K562 (cell line): ENCODE measurements around the gene HS6ST1. TPM values are rescaled to one million over a fixed set of nuclear protein-coding genes. Genes with fewer than 3 reads are reported as not detected.

Experiments used
- ATAC-seq: fragments of 200-7000 bp; cut with Tn5 transposase; 3 replicates; pipeline ENCODE4 v1.9.1; 2020; ENCODE audit warnings: moderate library complexity
- BruUV-seq: library from RNA; stranded (reverse); fragments of 400-500 nt; replicated peaks from 2 replicates; lab custom pipeline; 2021; lab: Mats Ljungman, UMichigan
- CTCF ChIA-PET: fragments of 300-600 bp; formaldehyde crosslinking; extraction: SDS; loops from one replicate; lab custom pipeline; 2021; ENCODE audit warnings: low intra/inter-chr PET ratio; lab: Yijun Ruan, JAX
- POLR2A ChIA-PET: fragments of 300-600, 350-650 bp; sonication (Branson Sonifier 250); formaldehyde crosslinking; extraction: SDS; loops from one replicate; lab custom pipeline; 2021; ENCODE audit warnings: antibody characterized with exemption, inconsistent platforms; lab: Yijun Ruan, JAX
- DNase-seq, 4 experiments: peaks; one replicate each; pipeline versions ENCODE4 v3.0.0 to v3.0.0-alpha.2; 2011 to 2018; ENCODE audit warnings: low spot score in 3 of 4, mixed read lengths in 3 of 4; ENCODE audit errors: extremely low read depth in 1 of 4
- FAIRE-seq: peaks from 2 replicates; lab custom pipeline; 2011; peaks lifted over from hg19 to GRCh38; lab: Jason Lieb, UNC
- H2AFZ ChIP-seq: 2 replicates; pipeline ENCODE4 v1.6.0; 2011; ENCODE audit warnings: low read depth, low read length, control low read depth, inconsistent platforms
- H3K27ac ChIP-seq: fragments of 200-600 bp; 3 replicates; pipeline ENCODE4 v1.8.0; 2011; ENCODE audit warnings: low read depth, mild to moderate bottlenecking, control low read depth, inconsistent platforms, low read length, moderate library complexity, mixed read lengths; ENCODE audit errors: extremely low read depth
- H3K27me3 ChIP-seq, 2 experiments: fragments of 300-600 bp in 1 of 2; 2 replicates in 1 of 2; 3 replicates in 1 of 2; pipeline versions ENCODE4 v1.6.0 to v1.8.0; 2011; ENCODE audit warnings: inconsistent platforms in 2 of 2, low read length in 2 of 2, mild to moderate bottlenecking in 1 of 2, mixed read lengths in 1 of 2, moderate library complexity in 1 of 2; ENCODE audit not compliant: control insufficient read depth in 2 of 2, insufficient read depth in 2 of 2
- H3K36me3 ChIP-seq: fragments of 300-600 bp; 3 replicates; pipeline ENCODE4 v1.8.0; 2011; ENCODE audit warnings: mild to moderate bottlenecking, low read length, inconsistent platforms; ENCODE audit not compliant: control insufficient read depth, insufficient read depth
- H3K4me1 ChIP-seq, 2 experiments: fragments of 200-600 bp in 1 of 2; replicated peaks in 1 of 2; 2 replicates in 1 of 2; 3 replicates in 1 of 2; pipeline versions ENCODE4 v1.5.1 to v1.8.0; 2011; ENCODE audit warnings: inconsistent platforms in 2 of 2, low read length in 2 of 2, mild to moderate bottlenecking in 1 of 2, mixed read lengths in 1 of 2, moderate library complexity in 1 of 2; ENCODE audit not compliant: control insufficient read depth in 2 of 2, insufficient read depth in 2 of 2
- H3K4me2 ChIP-seq: 2 replicates; pipeline ENCODE4 v1.6.1; 2011; ENCODE audit warnings: low read length, control low read depth, inconsistent platforms, mixed read lengths; ENCODE audit not compliant: insufficient read depth
- H3K4me3 ChIP-seq: fragments of 200-600 bp; sonication (generic), shearing (Covaris generic); 2 replicates; pipeline ENCODE4 v1.5.1; 2016; ENCODE audit warnings: control low read depth, inconsistent platforms
- H3K79me2 ChIP-seq: fragments of 200-600 bp; 3 replicates; pipeline ENCODE4 v1.8.0; 2011; ENCODE audit warnings: low read length, inconsistent platforms; ENCODE audit not compliant: control insufficient read depth, insufficient read depth
- H3K9ac ChIP-seq, 2 experiments: 2 replicates each; pipeline versions ENCODE4 v1.6.0 to v1.6.1; 2011; ENCODE audit warnings: low read depth in 2 of 2, low read length in 2 of 2, control low read depth in 1 of 2, inconsistent platforms in 1 of 2, mild to moderate bottlenecking in 1 of 2, mixed read lengths in 1 of 2; ENCODE audit not compliant: insufficient read depth in 1 of 2
- H3K9me1 ChIP-seq: one replicate; pipeline ENCODE4 v1.6.0; 2011; ENCODE audit warnings: inconsistent platforms, mild to moderate bottlenecking, low read length, moderate library complexity; ENCODE audit not compliant: control insufficient read depth, insufficient read depth
- H3K9me3 ChIP-seq: replicated peaks from 2 replicates; pipeline ENCODE4 v1.5.1; 2011; ENCODE audit warnings: low read depth, low read length, inconsistent platforms; ENCODE audit not compliant: control insufficient read depth, insufficient read depth
- H4K20me1 ChIP-seq: replicated peaks from 2 replicates; pipeline ENCODE4 v1.6.1; 2011; ENCODE audit warnings: low read length, inconsistent platforms, mixed read lengths; ENCODE audit not compliant: control insufficient read depth, insufficient read depth
- ETS2 ChIP-seq: IDR thresholded peaks from 2 replicates; pipeline ENCODE4 v1.6.1; 2016; ENCODE audit warnings: borderline replicate concordance, missing genetic modification characterization, mild to moderate bottlenecking, moderate library complexity, missing compliant biosample characterization; ENCODE audit not compliant: poor library complexity, severe bottlenecking
- FOXJ3 ChIP-seq: sonication (generic); formaldehyde crosslinking; IDR thresholded peaks from 2 replicates; pipeline ENCODE4 v1.4.0; 2020; ENCODE audit warnings: mild to moderate bottlenecking, missing genetic modification reagents
- FOXK1 ChIP-seq: sonication (generic); formaldehyde crosslinking; IDR thresholded peaks from 2 replicates; pipeline ENCODE4 v1.8.0; 2022; ENCODE audit warnings: missing genetic modification reagents, mild to moderate bottlenecking, borderline replicate concordance
- JUN ChIP-seq, 2 experiments: sonication (generic) in 1 of 2; formaldehyde crosslinking in 1 of 2; IDR thresholded peaks; 2 replicates each; pipeline versions ENCODE4 v1.6.1 to v1.8.0; 2012 to 2022; ENCODE audit warnings: borderline replicate concordance in 2 of 2, mild to moderate bottlenecking in 2 of 2, improper control_type of control experiment in 1 of 2, low read depth in 1 of 2, low read length in 1 of 2, missing genetic modification reagents in 1 of 2
- POLR2B ChIP-seq: fragments of 450-650 bp; IDR thresholded peaks from 2 replicates; pipeline ENCODE4 v1.6.1; 2018; ENCODE audit warnings: low read depth; ENCODE audit not compliant: partially characterized antibody
- POLR2G ChIP-seq: fragments of 200-400 bp; formaldehyde crosslinking; IDR thresholded peaks from 2 replicates; pipeline ENCODE4 v1.6.1; 2017; ENCODE audit warnings: low read depth, mild to moderate bottlenecking, antibody characterized with exemption, low read length, moderate library complexity
- PTRF ChIP-seq: fragments of 450-650 bp; IDR thresholded peaks from 2 replicates; pipeline ENCODE4 v1.6.1; 2016; ENCODE audit warnings: mild to moderate bottlenecking, missing genetic modification characterization, missing compliant biosample characterization
- RBM22 ChIP-seq: fragments of 200-400 bp; formaldehyde crosslinking; IDR thresholded peaks from 2 replicates; pipeline ENCODE4 v1.6.1; 2018; ENCODE audit warnings: low read length, low read depth; ENCODE audit not compliant: poor library complexity, severe bottlenecking
- SPI1 ChIP-seq: IDR thresholded peaks from 2 replicates; pipeline ENCODE4 v1.6.1; 2011; ENCODE audit warnings: low read depth, low read length, control low read depth, borderline replicate concordance
- TARDBP ChIP-seq: fragments of 450-650 bp; IDR thresholded peaks from 2 replicates; pipeline ENCODE4 v1.6.1; 2016
- TBP ChIP-seq: optimal IDR thresholded peaks from 2 replicates; pipeline ENCODE3; 2011; ENCODE audit warnings: low read depth, low read length, improper control_type of control experiment
- TEAD1 ChIP-seq, 2 experiments: fragments of 450-650 bp in 1 of 2; sonication (generic) in 1 of 2; formaldehyde crosslinking; IDR thresholded peaks; 2 replicates each; pipeline versions ENCODE4 v1.4.0 to v1.8.0; 2020 to 2022; ENCODE audit warnings: mild to moderate bottlenecking in 2 of 2, missing genetic modification reagents in 1 of 2
- TSC22D4 ChIP-seq: fragments of 450-650 bp; IDR thresholded peaks from 2 replicates; pipeline ENCODE4 v1.6.1; 2016; ENCODE audit warnings: missing genetic modification characterization, missing biosample characterization, control low read depth
- YY1 ChIP-seq, 3 experiments: IDR thresholded peaks; 2 replicates each; pipeline ENCODE4 v1.6.1; 2011; ENCODE audit warnings: low read length in 2 of 3, mild to moderate bottlenecking in 2 of 3, moderate library complexity in 2 of 3, borderline replicate concordance in 1 of 3, control low read depth in 1 of 3, low read depth in 1 of 3; ENCODE audit not compliant: insufficient read depth in 3 of 3, insufficient replicate concordance in 2 of 3, control insufficient read depth in 1 of 3, insufficient read length in 1 of 3; ENCODE audit errors: extremely low read depth in 1 of 3
- ZNF146 ChIP-seq: IDR thresholded peaks from one replicate; pipeline ENCODE4 v1.6.1; 2018; ENCODE audit warnings: missing compliant biosample characterization; ENCODE audit not compliant: unreplicated experiment
- ZNF778 ChIP-seq: fragments of 450-650 bp; formaldehyde crosslinking; IDR thresholded peaks from 2 replicates; pipeline ENCODE4 v1.4.0; 2020; ENCODE audit warnings: mild to moderate bottlenecking, moderate library complexity
- WGBS: fragments of 100-300 bp; shearing (Covaris generic); methylation state at CpG from one replicate; pipeline ENCODE4 v1.1.6; 2016; ENCODE audit warnings: low coverage, mixed read lengths; ENCODE audit not compliant: insufficient coverage; ENCODE audit errors: missing lambda C conversion rate; 5-methylcytosine and 5-hydroxymethylcytosine counted together
- in situ Hi-C: fragments of 300-500 bp; cut with MboI; formaldehyde crosslinking; loops from 4 replicates; pipeline ENCODE4 v1.15.0; 2018; ENCODE audit warnings: inconsistent platforms, mixed read lengths
- intact Hi-C: fragments of 100-400 bp; cut with micrococcal nuclease; formaldehyde crosslinking; loops from 2 replicates; pipeline ENCODE4 v1.14.2; 2022
- polyA plus RNA-seq, 8 experiments: library from polyadenylated mRNA; depleted of rRNA in 4 of 8; stranded (reverse) in 5 of 8; unstranded in 3 of 8; fragments of >200 nt; fragmentation: Nextera tagmentation in 2 of 8; fragmentation: Illumina TruSeq in 1 of 8; extraction: Ambion mirVana in 2 of 8; extraction: Trizol in 1 of 8; gene quantifications; 2 replicates each; pipeline versions ENCODE4 v1.2.1 to v1.2.3, GENCODE V29; 2011 to 2014; ENCODE audit warnings: inconsistent platforms in 1 of 8, missing spikeins in 1 of 8
- total RNA-seq, 7 experiments: library from RNA; depleted of rRNA in 6 of 7; stranded (reverse); fragments of >200 nt in 6 of 7; fragmentation: Illumina TruSeq in 2 of 7; extraction: Trizol in 2 of 7; gene quantifications; 2 replicates each; pipeline versions ENCODE4 v1.2.1 to v1.2.3, GENCODE V29; 2011 to 2021; ENCODE audit warnings: low replicate concordance in 1 of 7
- TF ChIP-seq, protein P1 (sequence below): fragments of 450-650 bp; IDR thresholded peaks from 2 replicates; pipeline ENCODE4 v1.6.1; 2016; ENCODE audit warnings: antibody characterized with exemption
- TF ChIP-seq, protein P2 (sequence below): IDR thresholded peaks from 2 replicates; pipeline ENCODE4 v1.6.1; 2011; ENCODE audit not compliant: insufficient read length; ENCODE audit errors: extremely low read depth

HS6ST1 gene
- total and polyA plus RNA-seq, 9 of the 15 experiments (the other 6 are each of a cell fraction or from before 2014, with no cell fraction given): 0.06 to 7.4 (median 3.8) TPM

GRCh38 chr2:128303911-128304310 lies 14.8 kb downstream of the HS6ST1 start:
- H3K4me1 ChIP-seq: peaks cover 18 to 65% of the 10 kb centered on the region in 2 experiments
- in situ Hi-C loops: no loop called here
- intact Hi-C loops: loop anchor here (10.0 kb wide), 1 partner anchor 239 kb away; no protein-coding TSS in a partner anchor
- no peak overlapping the region for H3K4me3 ChIP-seq
- DNase-seq (no peak), FAIRE-seq (no peak)
- H3K27ac ChIP-seq: no peak overlapping the region
- peaks cover 27% of the 10 kb centered on the region for H4K20me1 ChIP-seq
- no peaks in the 10 kb centered on the region for H3K9me3 ChIP-seq
- 76% methylated on average over 8 of the region's 8 CpGs for WGBS
- no peak overlapping the region for H3K9ac ChIP-seq
- H3K27me3 ChIP-seq: no peaks in the 10 kb centered on the region
- ChIA-PET CTCF (no interaction called here), POLR2A (interaction anchor here (0.8 kb wide), 2 partner anchors 13 kb away, joined by 3 read pairs; no protein-coding TSS in a partner anchor)
- TF ChIP-seq TSC22D4 (no peak), TARDBP (no peak), TEAD1 (CRISPR knock-in tag; IDR thresholded peaks at IDR 0.05) (no peak), ZNF146 (no peak), PTRF (tag) (no peak), FOXK1 (CRISPR knock-in tag) (no peak), POLR2B (no peak), SPI1 (no peak), TBP (no peak), FOXJ3 (CRISPR knock-in tag) (no peak), POLR2G (no peak), ZNF778 (CRISPR knock-in tag) (no peak), YY1 (IDR thresholded peaks at IDR 0.05; ENCODE audit: borderline replicate concordance in 1 of 3, control insufficient read depth in 1 of 3, extremely low read depth in 1 of 3, insufficient read depth in 3 of 3, insufficient read length in 1 of 3, insufficient replicate concordance in 2 of 3, low read depth in 1 of 3, low read length in 2 of 3) (no peak), ETS2 (tag) (no peak), RBM22 (no peak), JUN (IDR thresholded peaks at IDR 0.05; ENCODE audit: borderline replicate concordance, low read depth, low read length) (no peak), JUN (CRISPR knock-in tag; IDR thresholded peaks at IDR 0.05; ENCODE audit: borderline replicate concordance) (no peak)
- TF ChIP-seq, protein P1, sequence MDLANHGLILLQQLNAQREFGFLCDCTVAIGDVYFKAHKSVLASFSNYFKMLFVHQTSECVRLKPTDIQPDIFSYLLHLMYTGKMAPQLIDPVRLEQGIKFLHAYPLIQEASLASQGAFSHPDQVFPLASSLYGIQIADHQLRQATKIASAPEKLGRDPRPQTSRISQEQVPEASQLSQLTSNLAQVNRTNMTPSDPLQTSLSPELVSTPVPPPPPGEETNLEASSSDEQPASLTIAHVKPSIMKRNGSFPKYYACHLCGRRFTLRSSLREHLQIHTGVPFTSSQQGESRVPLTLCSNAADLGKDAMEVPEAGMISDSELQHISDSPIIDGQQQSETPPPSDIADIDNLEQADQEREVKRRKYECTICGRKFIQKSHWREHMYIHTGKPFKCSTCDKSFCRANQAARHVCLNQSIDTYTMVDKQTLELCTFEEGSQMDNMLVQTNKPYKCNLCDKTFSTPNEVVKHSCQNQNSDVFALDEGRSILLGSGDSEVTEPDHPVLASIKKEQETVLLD: no peak
- TF ChIP-seq, protein P2, sequence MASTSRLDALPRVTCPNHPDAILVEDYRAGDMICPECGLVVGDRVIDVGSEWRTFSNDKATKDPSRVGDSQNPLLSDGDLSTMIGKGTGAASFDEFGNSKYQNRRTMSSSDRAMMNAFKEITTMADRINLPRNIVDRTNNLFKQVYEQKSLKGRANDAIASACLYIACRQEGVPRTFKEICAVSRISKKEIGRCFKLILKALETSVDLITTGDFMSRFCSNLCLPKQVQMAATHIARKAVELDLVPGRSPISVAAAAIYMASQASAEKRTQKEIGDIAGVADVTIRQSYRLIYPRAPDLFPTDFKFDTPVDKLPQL: no peak
- TF ChIP-seq, all 486 proteins: peak for 0
- H3K36me3 ChIP-seq: no peaks in the 10 kb centered on the region
- H3K9me1 ChIP-seq: peaks cover 4% of the 10 kb centered on the region
- no peak overlapping the region for H3K4me2 ChIP-seq
- H2AFZ ChIP-seq: no peak overlapping the region
- BruUV-seq: no TSS peak
- no peaks in the 10 kb centered on the region for H3K79me2 ChIP-seq
- ATAC-seq: no peak
